H1 (cell line): ENCODE data around the gene UIMC1. TPM values are rescaled to one million over a fixed set of nuclear protein-coding genes. Genes with fewer than 3 reads are reported as not detected.

ENCODE experiments used
- CTCF ChIA-PET: fragments of 300-600 bp; sonication (Branson Sonifier 250); formaldehyde crosslinking; loops from one replicate; lab custom pipeline; 2021; ENCODE audit not compliant: partially characterized antibody; lab: Charles Lee
- POLR2A ChIA-PET: fragments of 300-600 bp; sonication (Branson Sonifier 250); formaldehyde crosslinking; loops from one replicate; lab custom pipeline; 2021; ENCODE audit warnings: inconsistent platforms; ENCODE audit not compliant: partially characterized antibody; lab: Charles Lee
- DNase-seq, 2 experiments: peaks; one replicate each; pipeline versions ENCODE4 v3.0.0 to v3.0.0-alpha.2; 2010 to 2022; ENCODE audit warnings: low spot score in 2 of 2, low read depth in 1 of 2, mixed read lengths in 1 of 2
- FAIRE-seq: peaks from 2 replicates; lab custom pipeline; 2011; peaks lifted over from hg19 to GRCh38; lab: Jason Lieb, UNC
- H2AFZ ChIP-seq: 2 replicates; pipeline ENCODE4 v1.8.1; 2012; ENCODE audit warnings: low read length, inconsistent platforms
- H2AK5ac ChIP-seq: 2 replicates; pipeline ENCODE4 v1.6.1; 2013; ENCODE audit warnings: low read depth, low read length
- H2BK120ac ChIP-seq: replicated peaks from 2 replicates; pipeline ENCODE3; 2013; ENCODE audit warnings: low read depth, low read length, inconsistent platforms
- H2BK12ac ChIP-seq: 2 replicates; pipeline ENCODE4 v1.6.1; 2013; ENCODE audit warnings: low read depth, low read length
- H2BK15ac ChIP-seq: 2 replicates; pipeline ENCODE4 v1.6.1; 2013; ENCODE audit warnings: low read length
- H2BK20ac ChIP-seq: 2 replicates; pipeline ENCODE4 v1.6.1; 2013; ENCODE audit warnings: low read length
- H2BK5ac ChIP-seq: 2 replicates; pipeline ENCODE4 v1.6.1; 2013; ENCODE audit warnings: low read depth, low read length
- H3K14ac ChIP-seq: 2 replicates; pipeline ENCODE4 v1.6.1; 2013; ENCODE audit warnings: inconsistent platforms; ENCODE audit not compliant: insufficient read length
- H3K18ac ChIP-seq: 2 replicates; pipeline ENCODE4 v1.6.1; 2013; ENCODE audit warnings: low read length; ENCODE audit errors: extremely low read depth
- H3K23ac ChIP-seq: 2 replicates; pipeline ENCODE4 v1.6.1; 2013; ENCODE audit warnings: inconsistent platforms; ENCODE audit not compliant: insufficient read length
- H3K23me2 ChIP-seq: 2 replicates; pipeline ENCODE4 v1.6.1; 2013; ENCODE audit warnings: low read depth, low read length
- H3K27ac ChIP-seq: 2 replicates; pipeline ENCODE4 v1.6.1; 2011; ENCODE audit warnings: low read depth, low read length, inconsistent platforms
- H3K27me3 ChIP-seq, 4 experiments: replicated peaks in 1 of 4; 1 replicate in 1 of 4; 2 replicates in 3 of 4; pipeline versions ENCODE4 v1.6.1 to v1.8.1; 2011 to 2013; ENCODE audit warnings: low read length in 3 of 4, mild to moderate bottlenecking in 3 of 4, inconsistent platforms in 2 of 4, mixed read lengths in 2 of 4, moderate library complexity in 1 of 4; ENCODE audit not compliant: control insufficient read depth in 3 of 4, insufficient read depth in 3 of 4; ENCODE audit errors: extremely low read depth in 1 of 4
- H3K36me3 ChIP-seq, 4 experiments: 2 replicates each; pipeline versions ENCODE4 v1.6.1 to v1.8.1; 2011 to 2013; ENCODE audit warnings: mild to moderate bottlenecking in 4 of 4, low read length in 3 of 4, moderate library complexity in 2 of 4, control low read depth in 1 of 4, inconsistent platforms in 1 of 4; ENCODE audit not compliant: insufficient read depth in 4 of 4, control insufficient read depth in 2 of 4
- H3K4ac ChIP-seq: replicated peaks from 2 replicates; pipeline ENCODE3; 2013; ENCODE audit warnings: low read length, low read depth, mixed read lengths, inconsistent platforms; ENCODE audit not compliant: insufficient read length
- H3K4me1 ChIP-seq, 4 experiments: replicated peaks in 1 of 4; 1 replicate in 1 of 4; 2 replicates in 3 of 4; pipeline versions ENCODE4 v1.6.1 to v1.8.1; 2011 to 2013; ENCODE audit warnings: low read length in 3 of 4, inconsistent platforms in 2 of 4, mixed read lengths in 1 of 4; ENCODE audit not compliant: insufficient read depth in 4 of 4, control insufficient read depth in 3 of 4
- H3K4me2 ChIP-seq, 2 experiments: 2 replicates each; pipeline versions ENCODE4 v1.6.1 to v1.8.1; 2011 to 2013; ENCODE audit warnings: low read depth in 2 of 2, low read length in 2 of 2, control low read depth in 1 of 2, inconsistent platforms in 1 of 2, mild to moderate bottlenecking in 1 of 2; ENCODE audit not compliant: insufficient read depth in 1 of 2
- H3K4me3 ChIP-seq, 4 experiments: fragments of 200-600, 300-600 bp in 1 of 4; sonication (generic), shearing (Covaris generic), sonication (Bioruptor Twin) in 1 of 4; 2 replicates each; pipeline versions ENCODE4 v1.5.1 to v1.8.1; 2011 to 2016; ENCODE audit warnings: low read length in 4 of 4, low read depth in 3 of 4, control low read depth in 2 of 4, inconsistent platforms in 2 of 4, mild to moderate bottlenecking in 2 of 4, mixed read lengths in 1 of 4, moderate library complexity in 1 of 4; ENCODE audit not compliant: insufficient read depth in 2 of 4; ENCODE audit errors: extremely low read depth in 1 of 4
- H3K56ac ChIP-seq: replicated peaks from 2 replicates; pipeline ENCODE3; 2013; ENCODE audit warnings: low read depth, mild to moderate bottlenecking, mixed read lengths, low read length, inconsistent platforms; ENCODE audit not compliant: insufficient read length
- H3K79me1 ChIP-seq: 2 replicates; pipeline ENCODE4 v1.6.1; 2013; ENCODE audit warnings: low read depth, low read length, control low read depth
- H3K79me2 ChIP-seq, 2 experiments: 2 replicates each; pipeline versions ENCODE4 v1.6.1 to v1.8.1; 2012 to 2013; ENCODE audit warnings: low read length in 2 of 2, mild to moderate bottlenecking in 2 of 2, inconsistent platforms in 1 of 2; ENCODE audit not compliant: insufficient read depth in 2 of 2, control insufficient read depth in 1 of 2
- H3K9ac ChIP-seq, 4 experiments: replicated peaks in 1 of 4; 1 replicate in 1 of 4; 2 replicates in 3 of 4; pipeline versions ENCODE4 v1.6.1 to v1.8.1; 2011 to 2013; ENCODE audit warnings: low read depth in 3 of 4, low read length in 3 of 4, control low read depth in 2 of 4, mild to moderate bottlenecking in 2 of 4, moderate library complexity in 2 of 4, inconsistent platforms in 1 of 4; ENCODE audit errors: extremely low read depth in 1 of 4
- H3K9me3 ChIP-seq, 2 experiments: 2 replicates each; pipeline versions ENCODE4 v1.6.1 to v1.8.1; 2012 to 2013; ENCODE audit warnings: mild to moderate bottlenecking in 2 of 2, moderate library complexity in 2 of 2, control low read depth in 1 of 2, inconsistent platforms in 1 of 2, low read depth in 1 of 2, low read length in 1 of 2, mixed read lengths in 1 of 2; ENCODE audit not compliant: insufficient read depth in 2 of 2
- H4K20me1 ChIP-seq, 2 experiments: replicated peaks in 1 of 2; 2 replicates each; pipeline versions ENCODE3 to v1.8.1; 2011 to 2013; ENCODE audit warnings: inconsistent platforms in 2 of 2, low read length in 2 of 2, mild to moderate bottlenecking in 1 of 2; ENCODE audit not compliant: insufficient read depth in 2 of 2, control insufficient read depth in 1 of 2
- H4K5ac ChIP-seq: 2 replicates; pipeline ENCODE4 v1.6.1; 2013; ENCODE audit warnings: low read length, low read depth, mixed read lengths, inconsistent platforms; ENCODE audit not compliant: insufficient read length
- H4K8ac ChIP-seq: 2 replicates; pipeline ENCODE4 v1.8.0; 2013; ENCODE audit warnings: mild to moderate bottlenecking, moderate library complexity, low read length, inconsistent platforms; ENCODE audit not compliant: insufficient read depth; ENCODE audit errors: extremely low read depth
- H4K91ac ChIP-seq: replicated peaks from 2 replicates; pipeline ENCODE3; 2013; ENCODE audit warnings: low read length, mixed read lengths, inconsistent platforms; ENCODE audit not compliant: insufficient read length
- BCL11A ChIP-seq, 2 experiments: IDR thresholded peaks; one replicate each; pipeline ENCODE4 v1.6.1; 2011; ENCODE audit warnings: low read depth in 2 of 2, low read length in 2 of 2, mild to moderate bottlenecking in 2 of 2
- MAX ChIP-seq: IDR thresholded peaks from 2 replicates; pipeline ENCODE4 v1.6.1; 2012; ENCODE audit warnings: inconsistent platforms
- POLR2A ChIP-seq, 2 experiments: IDR thresholded peaks; 1 replicate in 1 of 2; 2 replicates in 1 of 2; pipeline ENCODE4 v1.6.1; 2011; ENCODE audit warnings: low read depth in 2 of 2, low read length in 2 of 2, mild to moderate bottlenecking in 2 of 2; ENCODE audit errors: control extremely low read depth in 1 of 2
- SIX5 ChIP-seq: IDR thresholded peaks from 2 replicates; pipeline ENCODE4 v1.6.1; 2011; ENCODE audit warnings: mild to moderate bottlenecking, low read depth, low read length
- TCF12 ChIP-seq: IDR thresholded peaks from 2 replicates; pipeline ENCODE4 v1.6.1; 2011; ENCODE audit warnings: low read depth, mild to moderate bottlenecking, low read length
- WGBS, 2 experiments: shearing (Covaris generic) in 1 of 2; methylation state at CpG; one replicate each; pipeline versions ENCODE4 v1.1.6 to v1.1.7; 2013 to 2015; ENCODE audit warnings: low lambda C conversion rate in 2 of 2, mixed read lengths in 2 of 2, inconsistent platforms in 1 of 2, low coverage in 1 of 2, missing lambda C conversion rate in 1 of 2; ENCODE audit not compliant: insufficient replicate concordance in 2 of 2, insufficient coverage in 1 of 2, insufficient read length in 1 of 2; ENCODE audit errors: extremely low coverage in 1 of 2, missing lambda C conversion rate in 1 of 2; 5-methylcytosine and 5-hydroxymethylcytosine counted together
- polyA plus RNA-seq, 7 experiments: library from polyadenylated mRNA; depleted of rRNA in 3 of 7; stranded (reverse) in 5 of 7; unstranded in 2 of 7; fragments of >200 nt in 5 of 7; fragments of 200-250 nt in 2 of 7; gene quantifications; 1 replicate in 5 of 7; 2 replicates in 1 of 7; 4 replicates in 1 of 7; pipeline versions ENCODE4 v1.2.1 to v1.2.3, GENCODE V29; 2011 to 2013; ENCODE audit warnings: missing spikeins in 2 of 7, mixed read lengths in 2 of 7
- total RNA-seq: library from RNA; stranded (reverse); fragmentation: NEBNext Ultra II Directional; extraction: Animal tissue kit (Norgen Biotek cat#: 25700); gene quantifications from 2 replicates; pipeline ENCODE4 v1.2.1, GENCODE V29; 2021

Gene UIMC1
- total and polyA plus RNA-seq, 2 of the 8 experiments (the other 6 are each of a cell fraction or from before 2014, with no cell fraction given): 12.8 to 43.7 TPM

DNA sequence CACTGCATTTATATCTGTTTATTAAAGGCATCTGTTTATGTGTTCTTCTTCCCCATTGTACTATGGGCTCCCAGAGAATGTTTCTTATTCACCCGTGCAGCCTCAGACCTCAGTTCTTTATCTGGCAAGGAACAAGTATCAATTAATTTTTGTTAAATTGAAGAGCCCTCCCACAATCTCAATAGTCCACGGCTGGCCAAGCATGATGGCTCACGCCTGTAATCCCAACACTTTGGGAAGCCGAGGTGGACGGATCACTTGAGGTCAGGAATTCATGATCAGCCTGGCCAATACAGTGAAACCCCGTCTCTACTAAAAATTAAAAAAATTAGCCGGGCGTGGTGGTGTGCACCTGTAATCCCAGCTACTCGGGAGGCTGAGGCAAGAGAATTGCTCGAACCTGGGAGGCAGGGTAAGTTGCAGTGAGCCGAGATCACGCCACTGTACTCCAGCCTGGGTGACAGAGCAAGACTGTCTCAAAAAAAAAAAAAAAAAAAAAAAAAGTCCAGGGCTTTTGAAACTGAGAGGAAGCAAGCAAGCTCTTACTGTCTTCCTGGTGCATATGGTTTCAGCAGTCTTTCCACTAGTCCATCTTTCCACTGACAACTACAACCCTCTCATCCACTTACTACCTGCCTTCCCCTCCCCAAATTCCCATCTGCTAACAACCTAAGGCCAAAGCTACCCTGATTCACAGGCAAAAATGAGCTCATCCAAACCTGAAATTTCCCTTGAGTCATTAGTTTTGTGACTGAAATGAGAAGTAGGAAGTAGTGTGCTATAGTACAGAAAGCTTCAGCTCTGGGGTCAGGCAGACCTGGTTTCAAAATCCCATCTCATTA, 105.1 kb downstream of the UIMC1 start:
- Histone ChIP-seq H3K4me2 (no peak overlapping the region), H2AFZ (no peak overlapping the region), H2BK20ac (no peak overlapping the region), H3K27me3 (no peaks in the 10 kb centered on the region), H4K20me1 (no peaks in the 10 kb centered on the region), H2BK120ac (no peak overlapping the region), H3K56ac (no peak overlapping the region), H3K27ac (no peak overlapping the region), H3K79me1 (no peaks in the 10 kb centered on the region), H3K18ac (no peak overlapping the region), H4K5ac (no peak overlapping the region), H3K14ac (no peak overlapping the region), H2BK12ac (no peak overlapping the region), H3K4ac (no peak overlapping the region), H2BK15ac (no peak overlapping the region), H3K79me2 (no peaks in the 10 kb centered on the region)
- POLR2A ChIA-PET: interaction anchor here (0.7 to 1.3 kb wide), 4 partner anchors 8 to 203 kb away, joined by 3 to 5 read pairs (median 3); no protein-coding TSS in a partner anchor
- no peak for TF ChIP-seq SIX5
- no peak for TF ChIP-seq POLR2A (IDR thresholded peaks at IDR 0.05; ENCODE audit: control extremely low read depth in 1 of 2, low read depth in 2 of 2, low read length in 2 of 2)
- TF ChIP-seq BCL11A (IDR thresholded peaks at IDR 0.05; ENCODE audit: low read depth in 2 of 2, low read length in 2 of 2): no peak
- no peak for TF ChIP-seq MAX
- TF ChIP-seq TCF12: no peak
- TF ChIP-seq, all 59 proteins: peak for 0
- H2AK5ac ChIP-seq: no peak overlapping the region
- H4K8ac ChIP-seq: no peak overlapping the region
- no peak overlapping the region for H3K9ac ChIP-seq
- no peak for FAIRE-seq
- no peaks in the 10 kb centered on the region for H3K9me3 ChIP-seq
- no peak overlapping the region for H2BK5ac ChIP-seq
- H3K36me3 ChIP-seq: peaks cover 15 to 36% (median 30%) of the 10 kb centered on the region in 4 experiments; a peak in 7 of 8 replicates
- peaks cover 0 to 6% (median 3%) of the 10 kb centered on the region in 4 experiments; a peak in 5 of 7 replicates for H3K4me1 ChIP-seq
- DNase-seq: no peak
- H3K23me2 ChIP-seq: no peaks in the 10 kb centered on the region
- no peak overlapping the region for H3K4me3 ChIP-seq
- CTCF ChIA-PET: interaction anchor here (0.7 to 4.0 kb wide), 16 partner anchors 10 to 243 kb away, joined by 3 to 21 read pairs (median 6); no protein-coding TSS in a partner anchor
- no peak overlapping the region for H4K91ac ChIP-seq
- H3K23ac ChIP-seq: no peak overlapping the region
- 84% methylated on average over 12 of the region's 12 CpGs; no CpG with 5 or more reads in 1 of the 2 experiments for WGBS, 2 experiments
